Tibial artery (tissue), 4 donors: ENCODE results near the gene FBXO34.

Experiments
- DNase-seq, 2 donors: peaks; one replicate each; pipeline ENCODE4 v3.0.0-alpha.2; 2019
- H3K27ac ChIP-seq, 2 donors: fragments of 200-600 bp; sonication (generic) in 1 of 2; 1 replicate in 1 of 2; 2 replicates in 1 of 2; pipeline ENCODE4 v1.5.1; 2018 to 2019; ENCODE audit warnings: mild to moderate bottlenecking in 1 of 2
- H3K27me3 ChIP-seq, 2 donors: fragments of 200-600 bp; sonication (generic) in 1 of 2; one replicate each; pipeline versions ENCODE4 v1.5.1 to v1.6.0; 2016 to 2019
- H3K36me3 ChIP-seq, 3 donors: fragments of 200-600 bp; sonication (generic) in 2 of 3; one replicate each; pipeline ENCODE4 v1.5.1; 2016 to 2019; ENCODE audit warnings: mild to moderate bottlenecking in 2 of 3
- H3K4me1 ChIP-seq, 4 donors: fragments of 200-600 bp; sonication (generic) in 2 of 4; 1 replicate in 3 of 4; 2 replicates in 1 of 4; pipeline ENCODE4 v1.5.1; 2016 to 2019
- H3K4me3 ChIP-seq, 2 donors: fragments of 200-600 bp; sonication (generic) in 1 of 2; 1 replicate in 1 of 2; 2 replicates in 1 of 2; pipeline ENCODE4 v1.5.1; 2018 to 2019; ENCODE audit warnings: mild to moderate bottlenecking in 2 of 2
- H3K9me3 ChIP-seq, 3 donors: fragments of 200-600 bp; sonication (generic) in 1 of 3; one replicate each; pipeline ENCODE4 v1.5.1; 2016 to 2019
- intact Hi-C: fragments of 100-400 bp; cut with DNase I; formaldehyde crosslinking; loops from one replicate; pipeline ENCODE4 v1.15.0; 2023; ENCODE audit warnings: low total_unique reads
- TF ChIP-seq, protein P1 (sequence below), 2 experiments: fragments of 200-600 bp in 1 of 2; fragments of 450-650 bp in 1 of 2; IDR thresholded peaks; one replicate each; pipeline ENCODE4 v1.5.1; 2017 to 2019; ENCODE audit warnings: antibody characterized with exemption in 2 of 2, mild to moderate bottlenecking in 1 of 2, moderate library complexity in 1 of 2

Gene FBXO34

DNA sequence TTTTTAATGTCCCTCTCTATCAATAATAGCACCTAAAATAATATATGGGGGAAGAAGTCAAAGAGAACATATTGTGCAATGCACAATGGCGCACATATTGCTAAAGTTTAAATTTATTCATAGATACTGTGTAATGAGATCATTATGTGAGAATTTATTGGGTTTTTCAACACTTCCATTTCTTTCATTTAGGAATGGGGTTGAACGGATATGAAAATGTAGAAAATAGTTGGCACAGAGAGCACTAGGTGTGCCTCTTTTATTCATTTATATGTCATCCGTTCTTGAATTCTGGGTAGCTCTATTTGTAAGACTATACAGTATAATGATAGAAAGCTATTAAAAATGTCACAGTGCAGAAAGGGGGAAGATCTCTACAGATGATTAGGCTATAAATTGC is 76.5 kb downstream of the FBXO34 start:
- DNase-seq: no peak
- intact Hi-C loops: no loop called here
- Histone ChIP-seq H3K27me3 (no peaks in the 10 kb centered on the region), H3K4me3 (no peak overlapping the region), H3K36me3 (peaks cover 10 to 24% (median 16%) of the 10 kb centered on the region in 3 donors), H3K27ac (no peak overlapping the region), H3K4me1 (peaks cover 0 to 9% (median 0%) of the 10 kb centered on the region in 4 donors), H3K9me3 (no peaks in the 10 kb centered on the region)
- TF ChIP-seq, protein P1, sequence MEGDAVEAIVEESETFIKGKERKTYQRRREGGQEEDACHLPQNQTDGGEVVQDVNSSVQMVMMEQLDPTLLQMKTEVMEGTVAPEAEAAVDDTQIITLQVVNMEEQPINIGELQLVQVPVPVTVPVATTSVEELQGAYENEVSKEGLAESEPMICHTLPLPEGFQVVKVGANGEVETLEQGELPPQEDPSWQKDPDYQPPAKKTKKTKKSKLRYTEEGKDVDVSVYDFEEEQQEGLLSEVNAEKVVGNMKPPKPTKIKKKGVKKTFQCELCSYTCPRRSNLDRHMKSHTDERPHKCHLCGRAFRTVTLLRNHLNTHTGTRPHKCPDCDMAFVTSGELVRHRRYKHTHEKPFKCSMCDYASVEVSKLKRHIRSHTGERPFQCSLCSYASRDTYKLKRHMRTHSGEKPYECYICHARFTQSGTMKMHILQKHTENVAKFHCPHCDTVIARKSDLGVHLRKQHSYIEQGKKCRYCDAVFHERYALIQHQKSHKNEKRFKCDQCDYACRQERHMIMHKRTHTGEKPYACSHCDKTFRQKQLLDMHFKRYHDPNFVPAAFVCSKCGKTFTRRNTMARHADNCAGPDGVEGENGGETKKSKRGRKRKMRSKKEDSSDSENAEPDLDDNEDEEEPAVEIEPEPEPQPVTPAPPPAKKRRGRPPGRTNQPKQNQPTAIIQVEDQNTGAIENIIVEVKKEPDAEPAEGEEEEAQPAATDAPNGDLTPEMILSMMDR (IDR thresholded peaks at IDR 0.05): no peak

DNA sequence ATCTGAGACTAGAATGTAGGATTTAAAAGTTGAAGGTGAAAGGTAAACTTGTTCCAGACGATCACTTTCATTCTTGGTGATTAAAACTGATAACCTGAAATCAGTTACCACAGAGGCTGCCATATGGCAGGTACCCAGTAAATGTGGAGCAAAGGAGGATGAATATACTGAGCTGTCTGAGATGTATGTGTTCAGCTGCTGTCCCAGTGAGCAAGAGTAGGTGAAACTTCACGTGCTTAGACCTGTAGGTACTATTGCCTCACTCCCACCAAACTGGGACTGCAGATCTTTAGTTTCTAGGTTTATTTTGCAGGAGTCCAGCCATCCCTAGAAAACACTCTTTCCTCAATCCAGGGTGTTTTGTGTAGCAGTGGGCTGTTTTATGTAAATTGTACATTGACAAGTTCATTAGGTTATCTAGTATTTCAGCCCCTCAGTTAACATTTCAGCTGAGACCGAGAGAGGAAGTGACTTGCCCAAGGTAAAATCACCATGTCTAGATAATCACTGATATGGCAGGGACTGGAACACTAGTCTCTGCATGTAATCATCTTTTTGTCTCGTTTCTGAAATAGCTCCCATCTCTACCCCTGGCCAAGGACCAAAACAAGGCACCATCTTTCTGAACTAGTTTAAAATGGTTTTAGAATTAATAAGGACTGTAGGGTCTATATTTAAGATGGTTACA is 77.7 kb downstream of the FBXO34 start:
- TF ChIP-seq, protein P1 (IDR thresholded peaks at IDR 0.05): no peak
- intact Hi-C loops: no loop called here
- H3K4me3 ChIP-seq: no peak overlapping the region
- no peaks in the 10 kb centered on the region for H3K9me3 ChIP-seq
- H3K36me3 ChIP-seq: peaks cover 10 to 25% (median 16%) of the 10 kb centered on the region in 3 donors
- peaks cover 0 to 9% (median 0%) of the 10 kb centered on the region in 4 donors for H3K4me1 ChIP-seq
- no peaks in the 10 kb centered on the region for H3K27me3 ChIP-seq
- no peak for DNase-seq
- no peak overlapping the region for H3K27ac ChIP-seq

DNA sequence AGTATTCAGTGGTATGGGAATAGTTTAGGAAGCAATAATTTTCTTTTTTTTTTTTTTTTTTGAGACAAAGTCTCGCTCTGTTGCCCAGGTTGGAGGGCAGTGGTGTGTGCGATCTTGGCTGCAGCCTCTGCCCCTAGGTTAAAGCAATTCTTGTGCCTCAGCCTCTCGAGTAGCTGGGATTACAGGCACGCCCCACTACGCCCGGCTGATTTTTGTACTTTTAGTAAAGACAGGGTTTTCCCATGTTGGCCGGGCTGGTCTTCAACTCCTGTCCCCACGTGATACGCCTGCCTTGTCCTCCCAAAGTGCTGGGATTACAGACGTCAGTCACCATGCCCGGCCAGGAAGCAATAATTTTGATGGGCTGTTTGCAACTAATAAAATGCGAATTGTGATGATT is 78.3 kb downstream of the FBXO34 start:
- peaks cover 0 to 9% (median 0%) of the 10 kb centered on the region in 4 donors for H3K4me1 ChIP-seq

DNA sequence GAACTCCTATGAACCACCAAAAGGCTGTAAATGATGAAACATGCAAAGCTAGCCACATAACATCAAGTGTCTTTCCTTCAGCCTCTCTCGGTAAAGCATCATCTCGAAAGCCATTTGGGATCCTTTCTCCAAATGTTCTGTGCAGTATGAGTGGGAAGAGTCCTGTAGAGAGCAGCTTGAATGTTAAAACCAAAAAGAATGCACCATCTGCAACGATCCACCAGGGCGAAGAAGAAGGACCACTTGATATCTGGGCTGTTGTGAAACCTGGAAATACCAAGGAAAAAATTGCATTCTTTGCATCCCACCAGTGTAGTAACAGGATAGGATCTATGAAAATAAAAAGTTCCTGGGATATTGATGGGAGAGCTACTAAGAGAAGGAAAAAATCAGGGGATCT is 79.2 kb downstream of the FBXO34 start:
- Histone ChIP-seq H3K27me3 (no peaks in the 10 kb centered on the region), H3K36me3 (peaks cover 10 to 38% (median 22%) of the 10 kb centered on the region in 3 donors), H3K9me3 (no peaks in the 10 kb centered on the region), H3K4me3 (no peak overlapping the region), H3K27ac (no peak overlapping the region), H3K4me1 (peaks cover 0 to 9% (median 0%) of the 10 kb centered on the region in 4 donors)
- intact Hi-C loops: no loop called here
- no peak for DNase-seq
- TF ChIP-seq, protein P1 (IDR thresholded peaks at IDR 0.05): no peak

More for the DNA sequence above, 78.3 kb downstream of the FBXO34 start:
- Histone ChIP-seq H3K27me3 (no peaks in the 10 kb centered on the region), H3K4me3 (no peak overlapping the region), H3K27ac (no peak overlapping the region), H3K9me3 (no peaks in the 10 kb centered on the region), H3K36me3 (peaks cover 10 to 32% (median 16%) of the 10 kb centered on the region in 3 donors)
- intact Hi-C loops: no loop called here
- TF ChIP-seq, protein P1 (IDR thresholded peaks at IDR 0.05): no peak
- no peak for DNase-seq

GRCh38 chr14:55351111-55351510 is 79.9 kb downstream of the FBXO34 start:
- no peaks in the 10 kb centered on the region for H3K9me3 ChIP-seq
- peaks cover 0 to 9% (median 0%) of the 10 kb centered on the region in 4 donors for H3K4me1 ChIP-seq
- peaks cover 10 to 44% (median 29%) of the 10 kb centered on the region in 3 donors for H3K36me3 ChIP-seq
- intact Hi-C loops: no loop called here
- H3K27ac ChIP-seq: no peak overlapping the region
- no peak overlapping the region for H3K4me3 ChIP-seq
- TF ChIP-seq, protein P1 (IDR thresholded peaks at IDR 0.05): no peak
- no peaks in the 10 kb centered on the region for H3K27me3 ChIP-seq
- DNase-seq: no peak
